ENCODE data around the gene DNAJC3.
"Not testable (repeated sequence)": the region's sequence is repeated elsewhere in the genome, so short reads cannot be mapped to it uniquely, and the experiment has no call there.

DNAJC3 gene

DNA sequence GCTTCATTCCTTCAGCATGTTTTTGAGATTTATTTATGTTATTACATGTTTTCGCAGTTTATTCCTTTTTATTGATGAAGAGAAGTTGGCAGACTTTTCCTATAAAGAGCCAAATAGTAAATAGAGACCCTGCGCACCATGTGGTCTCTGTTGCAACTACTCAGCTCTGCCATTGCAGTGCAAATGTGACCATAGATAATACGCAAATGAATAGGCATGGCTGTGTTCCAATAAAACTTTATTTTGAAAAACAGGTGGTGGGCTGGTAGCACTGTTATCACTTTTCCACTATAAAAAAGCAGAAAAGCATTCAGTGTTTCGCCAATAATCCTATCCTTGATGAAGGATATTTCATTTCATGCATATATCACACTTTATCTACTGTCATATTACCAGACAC lies 95.0 kb downstream of the DNAJC3 start:
- no peak for DNase-seq (ENCODE audit: low read depth in 1 of 2, low spot score in 1 of 2)

DNA sequence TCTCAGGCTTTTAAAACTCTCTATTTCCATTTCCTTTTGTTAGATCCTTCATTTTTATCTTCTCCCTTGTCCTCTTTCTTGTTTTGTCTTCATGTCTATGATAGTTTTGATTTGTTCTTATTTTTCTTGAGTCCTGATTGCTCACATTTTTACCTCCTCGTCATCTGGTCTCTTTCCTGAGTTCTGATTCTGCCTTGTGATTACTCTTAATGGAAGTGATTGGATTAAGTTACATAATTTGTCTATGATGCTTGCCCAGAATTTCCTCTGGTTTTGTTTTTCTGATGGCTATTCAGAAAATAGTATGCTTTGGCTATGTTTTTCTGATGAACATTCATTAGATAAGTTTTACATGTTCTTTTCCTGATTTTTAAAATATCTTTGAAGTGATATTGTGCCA lies 102.6 kb downstream of the DNAJC3 start:
- no peak for DNase-seq (ENCODE audit: low read depth in 1 of 2, low spot score in 1 of 2)

DNA sequence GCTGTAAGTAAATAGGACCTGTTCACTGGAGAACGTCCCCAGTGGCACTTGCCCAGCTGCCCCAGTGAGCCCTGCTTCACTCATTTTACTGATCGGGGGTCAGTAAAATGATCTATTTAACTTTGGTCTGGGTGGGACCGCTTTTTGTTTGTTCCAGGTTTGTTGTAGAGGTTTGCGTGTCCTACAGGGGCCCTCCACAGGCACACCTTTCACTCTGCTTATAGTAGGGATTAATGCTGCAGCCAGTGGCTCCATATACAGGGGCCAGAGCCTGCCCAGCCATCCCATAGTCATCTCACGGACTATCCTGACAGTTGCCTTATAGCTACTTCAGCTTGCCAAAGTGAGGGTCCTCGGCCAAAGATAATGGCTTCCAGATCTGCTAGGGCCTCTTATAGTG lies 104.1 kb downstream of the DNAJC3 start:
- no peak for DNase-seq (ENCODE audit: low read depth in 1 of 2, low spot score in 1 of 2)

DNA sequence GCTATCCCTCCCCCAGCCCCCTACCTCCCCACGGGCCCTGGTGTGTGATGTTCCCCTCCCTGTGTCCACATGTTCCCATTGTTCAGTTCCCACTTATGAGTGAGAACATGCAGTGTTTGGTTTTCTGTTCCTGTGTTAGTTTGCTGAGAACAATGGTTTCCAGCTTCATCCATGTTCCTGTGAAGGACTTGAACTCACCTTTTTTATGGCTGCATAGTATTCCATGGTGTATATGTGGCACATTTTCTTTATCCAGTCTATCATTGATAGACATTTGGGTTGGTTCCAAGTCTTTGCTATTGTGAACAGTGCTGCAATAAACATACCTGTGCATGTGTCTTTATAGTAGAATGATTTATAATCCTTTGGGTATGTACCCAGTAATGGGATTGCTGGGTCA lies 105.0 kb downstream of the DNAJC3 start:
- DNase-seq (ENCODE audit: low read depth in 1 of 2, low spot score in 1 of 2) = not testable (repeated sequence)

DNA sequence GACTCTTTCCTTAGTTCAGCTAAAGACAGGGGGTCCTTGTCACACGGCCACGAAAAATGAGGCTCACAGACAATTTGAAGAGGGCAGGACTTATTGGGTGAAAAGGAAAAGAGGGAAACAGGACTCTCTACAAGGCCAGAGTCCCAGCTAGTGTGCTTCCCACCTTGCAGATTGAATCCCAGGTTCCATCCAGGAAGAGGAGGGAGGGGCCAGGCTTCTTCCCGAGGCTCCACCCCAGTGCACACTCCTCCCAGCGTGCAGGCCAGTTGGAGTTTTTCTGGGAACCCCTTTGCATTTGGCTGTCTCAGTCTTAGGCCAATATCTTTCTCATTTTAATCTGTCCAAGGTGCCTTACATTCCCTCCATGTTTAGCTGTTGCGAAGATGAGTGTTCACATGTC lies 106.8 kb downstream of the DNAJC3 start:
- DNase-seq (ENCODE audit: low read depth in 1 of 2, low spot score in 1 of 2) = no peak

DNA sequence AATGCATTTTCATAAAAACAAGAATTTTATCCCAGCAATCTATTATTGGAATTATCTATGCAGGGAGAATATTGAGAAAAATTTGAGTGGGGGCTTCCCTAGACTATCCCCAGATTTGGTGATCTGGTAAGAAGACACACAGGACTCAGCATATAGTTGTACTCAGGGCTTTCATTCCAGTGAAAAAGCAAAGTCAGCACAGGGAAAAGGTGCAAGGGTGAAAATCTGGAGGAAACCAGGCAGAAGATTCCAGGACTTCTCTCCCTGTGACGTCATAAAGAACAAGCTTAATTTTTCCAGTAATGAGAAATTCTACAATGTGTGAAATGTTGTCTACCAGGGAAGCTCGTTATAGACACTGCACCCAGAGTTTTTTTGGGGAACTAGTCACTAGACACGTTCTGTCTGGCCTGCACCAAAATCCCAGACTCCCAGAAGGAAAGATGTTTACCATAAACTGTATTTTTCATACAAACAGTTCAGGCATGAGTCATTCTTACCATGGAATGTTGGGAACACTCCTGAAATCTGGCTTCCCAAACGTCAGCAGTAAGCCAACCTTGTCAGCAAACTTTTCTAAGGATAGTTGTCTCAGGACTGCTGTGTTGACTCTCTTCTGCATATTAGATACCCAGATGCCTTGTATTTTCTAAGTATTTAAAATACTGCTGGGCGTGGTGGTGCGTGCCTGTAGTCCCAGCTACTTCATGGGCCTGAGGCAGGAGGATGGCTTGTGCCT lies 107.4 kb downstream of the DNAJC3 start:
- no peak for DNase-seq (ENCODE audit: low read depth in 1 of 2, low spot score in 1 of 2)

DNA sequence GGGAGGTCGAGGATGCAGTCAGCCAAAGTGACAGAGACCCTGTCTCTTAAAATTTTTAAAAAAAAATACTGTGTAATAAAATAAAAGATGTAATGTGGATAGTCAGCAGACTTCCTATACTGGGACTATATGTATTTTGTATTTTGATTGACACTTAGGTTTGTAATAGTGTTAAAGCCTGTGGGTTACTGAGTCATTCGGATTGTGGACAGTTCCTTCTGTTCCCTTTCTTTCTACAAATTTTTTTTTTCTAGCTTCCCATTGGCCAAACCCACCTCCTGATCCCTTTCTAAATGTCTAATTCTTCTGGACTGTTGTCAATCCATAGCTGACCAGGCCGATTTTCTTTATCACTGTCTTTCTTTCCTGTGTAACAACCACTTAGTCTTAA lies 108.0 kb downstream of the DNAJC3 start:
- DNase-seq (ENCODE audit: low read depth in 1 of 2, low spot score in 1 of 2) = no peak

DNA sequence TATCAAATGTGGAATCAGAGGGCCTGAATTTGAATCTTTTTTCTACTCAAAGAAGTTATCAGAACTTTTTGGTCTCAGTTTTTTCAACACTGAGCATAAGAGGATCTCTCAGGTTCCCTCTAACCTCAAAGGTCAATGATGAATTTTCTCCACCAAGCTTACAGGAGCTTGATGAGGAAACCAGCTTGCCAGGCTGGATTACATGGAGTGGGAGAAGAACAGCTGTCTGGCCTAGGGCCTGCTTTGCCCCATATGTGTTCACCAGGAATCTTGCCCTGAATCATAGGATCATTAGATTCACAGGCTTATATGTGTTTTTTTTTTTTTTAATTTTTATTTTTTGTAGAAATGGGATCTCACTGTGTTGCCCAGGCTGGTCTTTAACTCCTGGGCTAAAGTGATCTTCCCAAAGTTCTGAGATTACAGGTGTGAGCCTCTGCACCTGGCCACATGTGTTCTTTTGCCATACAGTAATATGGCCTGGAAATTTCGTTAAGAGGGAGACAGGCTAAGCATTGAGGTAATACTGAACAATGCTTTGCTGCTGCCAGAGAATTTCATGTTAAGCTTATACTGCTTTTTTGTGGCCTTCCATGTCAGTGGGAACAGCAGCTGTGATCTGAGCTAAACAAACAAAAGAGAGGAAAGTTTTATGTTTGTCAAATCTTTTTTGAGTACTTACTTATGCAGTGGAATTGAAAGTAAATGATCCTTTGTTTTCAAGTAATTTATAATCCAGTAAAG lies 110.6 kb downstream of the DNAJC3 start:
- no peak for DNase-seq (ENCODE audit: low read depth in 1 of 2, low spot score in 1 of 2)

DNA sequence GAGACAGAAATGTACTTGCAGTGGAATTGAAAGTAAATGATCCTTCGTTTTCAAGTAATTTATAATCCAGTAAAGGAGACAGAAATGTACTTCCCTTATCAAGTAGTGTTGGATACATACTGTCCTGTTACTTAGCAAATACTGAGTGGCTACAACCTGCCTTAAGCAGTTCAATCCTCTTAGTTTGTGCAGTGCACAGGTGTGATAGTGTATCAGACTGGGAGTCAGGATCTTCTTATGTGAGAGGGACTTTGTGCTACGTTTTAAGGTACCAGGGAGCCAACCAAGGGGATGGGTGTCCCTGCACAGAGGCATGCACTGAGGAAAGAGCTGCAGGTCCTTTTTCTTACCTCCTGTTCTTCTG lies 111.1 kb downstream of the DNAJC3 start:
- no peak for DNase-seq (ENCODE audit: low read depth in 1 of 2, low spot score in 1 of 2)

DNA sequence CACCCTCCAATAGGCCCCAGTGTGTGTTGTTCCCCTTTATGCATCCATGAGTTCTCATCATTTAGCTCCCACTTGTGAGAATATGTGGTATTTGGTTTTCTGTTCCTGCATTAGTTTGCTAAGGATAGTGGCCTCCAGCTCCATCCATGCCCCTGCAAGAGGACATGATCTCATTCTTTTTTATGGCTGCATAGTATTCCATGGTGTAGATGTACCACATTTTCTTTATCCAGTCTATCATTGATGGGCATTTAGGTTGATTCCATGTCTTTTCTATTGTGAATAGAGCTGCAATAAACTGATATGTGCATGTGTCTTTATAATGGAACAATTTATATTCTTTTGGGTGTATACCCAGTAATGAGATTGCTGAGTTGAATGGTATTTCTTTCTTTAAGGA lies 112.4 kb downstream of the DNAJC3 start:
- not testable (repeated sequence) for DNase-seq (ENCODE audit: low read depth in 1 of 2, low spot score in 1 of 2)

DNA sequence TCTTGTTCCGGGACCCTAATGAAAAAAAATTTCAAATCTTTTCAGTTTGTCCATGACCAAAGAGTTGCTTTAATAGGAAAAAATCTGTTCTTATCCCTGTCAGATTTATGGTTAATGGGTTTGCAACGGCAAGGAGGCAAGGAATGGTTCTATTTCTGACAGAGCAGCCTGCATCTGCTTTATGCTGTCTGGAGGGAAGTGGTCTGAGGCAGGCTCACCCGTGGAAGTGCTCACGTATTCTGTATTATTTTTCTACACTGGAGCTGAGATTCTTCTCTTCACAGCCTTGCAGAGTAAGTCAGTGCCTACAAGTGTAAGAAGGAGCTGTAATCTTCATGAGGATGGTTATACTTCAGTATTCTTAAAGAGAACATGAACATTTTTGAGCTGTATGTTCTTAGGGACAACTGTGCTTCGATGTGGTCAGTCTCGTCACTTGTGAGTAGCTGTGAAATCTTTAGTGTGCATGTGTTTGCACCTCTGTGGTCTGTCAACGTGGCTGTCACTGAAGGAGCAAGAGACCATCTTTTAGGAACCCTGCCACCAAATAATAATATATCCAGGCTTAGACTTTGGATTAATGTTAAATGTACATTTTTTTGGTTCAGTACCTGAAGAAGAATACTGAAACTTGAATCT lies 114.3 kb downstream of the DNAJC3 start:
- no peak for DNase-seq (ENCODE audit: low read depth in 1 of 2, low spot score in 1 of 2)

DNA sequence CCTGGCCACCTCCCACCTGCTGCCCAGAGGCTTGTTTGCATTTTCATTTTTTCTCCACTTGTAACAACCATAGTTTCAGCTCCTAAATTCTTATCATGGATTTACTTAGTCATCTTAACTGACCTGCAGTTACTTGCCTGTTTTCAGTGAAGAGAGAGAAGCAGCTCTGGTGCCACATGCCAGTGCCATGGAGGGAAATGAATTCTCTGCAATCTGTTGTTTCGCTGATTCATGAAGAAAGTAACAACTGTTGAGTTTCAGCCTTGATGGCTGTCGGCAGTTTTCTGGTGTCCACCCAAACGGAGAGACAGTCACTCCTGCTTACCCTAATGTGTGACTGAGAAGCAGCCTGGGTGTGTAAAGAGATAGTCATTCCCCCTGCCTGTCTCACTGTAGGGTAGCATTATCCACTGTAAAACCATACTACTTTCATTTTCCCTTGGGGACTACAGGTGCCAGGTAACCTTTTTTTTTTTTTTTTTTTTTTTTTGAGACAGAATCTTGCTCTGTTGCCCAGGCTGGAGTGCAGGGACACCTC lies 116.1 kb downstream of the DNAJC3 start:
- DNase-seq (ENCODE audit: low read depth in 1 of 2, low spot score in 1 of 2) = no peak

DNA sequence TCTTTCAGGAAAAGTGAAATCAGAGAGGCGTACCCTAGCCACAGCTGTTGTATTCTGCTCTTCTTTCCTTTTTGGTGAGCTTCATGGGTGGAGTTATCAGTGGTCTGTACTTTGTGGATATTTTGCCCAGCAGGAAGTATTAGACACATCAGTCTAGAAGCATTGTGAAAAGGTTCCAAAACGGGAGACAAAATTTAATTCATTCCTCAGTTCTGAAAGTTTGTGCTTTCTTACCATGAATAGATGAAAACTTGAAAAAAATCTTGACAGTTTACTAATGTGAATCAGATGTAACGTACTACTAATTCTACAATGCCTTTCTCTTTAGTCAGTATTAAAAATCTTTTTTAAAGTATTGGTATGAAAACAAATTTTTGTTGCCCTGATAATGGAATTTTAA lies 116.8 kb downstream of the DNAJC3 start:
- DNase-seq (ENCODE audit: low read depth in 1 of 2, low spot score in 1 of 2) = no peak

DNA sequence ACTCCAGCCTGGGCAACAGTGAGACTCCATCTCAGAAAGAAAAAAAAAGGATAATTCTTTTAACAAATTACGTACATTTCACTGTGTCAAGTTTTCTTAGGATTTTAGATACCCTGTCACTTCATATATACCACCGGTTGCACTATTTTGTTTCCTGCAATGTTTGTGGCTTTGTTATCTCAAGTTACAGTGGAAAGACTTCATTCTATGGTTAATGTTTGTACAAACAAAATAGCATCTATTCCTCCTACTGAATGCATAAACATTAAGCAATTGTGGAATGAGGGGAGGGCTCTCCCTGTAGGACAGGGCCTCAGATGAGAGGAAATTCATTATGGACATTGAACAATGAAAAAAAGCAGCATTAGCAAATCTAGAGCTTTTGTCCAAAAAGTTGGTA lies 120.1 kb downstream of the DNAJC3 start:
- no peak for DNase-seq (ENCODE audit: low read depth in 1 of 2, low spot score in 1 of 2)

DNA sequence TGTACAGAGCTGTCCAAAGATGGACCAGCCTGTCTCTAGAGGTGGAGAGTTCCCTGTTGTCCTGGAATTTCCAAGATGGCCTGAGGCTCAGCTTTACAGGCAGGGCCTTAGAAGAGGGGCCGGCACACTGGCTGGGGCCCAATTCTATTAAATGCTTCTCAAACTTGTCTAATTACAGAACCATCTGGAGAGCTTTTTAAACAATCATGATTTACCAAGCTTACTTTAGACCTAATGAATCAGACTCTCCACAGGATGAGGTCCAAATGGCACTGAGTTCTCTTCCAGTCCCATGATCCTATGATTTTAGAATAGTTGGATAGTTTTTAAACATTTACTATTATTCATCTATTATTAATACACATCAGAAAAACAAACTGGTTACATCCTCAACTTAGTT lies 123.5 kb downstream of the DNAJC3 start:
- DNase-seq (ENCODE audit: low read depth in 1 of 2, low spot score in 1 of 2) = no peak

DNA sequence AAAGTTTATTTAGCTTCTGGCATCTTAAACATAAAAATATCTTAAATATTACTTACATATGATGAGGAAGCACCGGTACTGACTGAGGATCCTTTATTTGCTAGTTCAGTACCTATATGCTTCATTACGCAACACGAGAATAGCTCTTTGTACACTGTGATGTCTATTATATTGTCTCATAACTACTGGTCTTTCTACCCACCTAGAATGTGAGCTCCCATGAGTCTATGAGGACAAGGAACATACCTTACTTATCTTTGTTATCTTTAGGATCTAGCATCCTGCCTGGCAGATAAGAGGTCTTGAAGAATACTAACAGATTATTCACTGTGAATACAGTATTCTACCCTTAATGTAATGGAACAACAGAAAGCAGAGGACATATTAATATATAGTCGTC lies 124.9 kb downstream of the DNAJC3 start:
- no peak for DNase-seq (ENCODE audit: low read depth in 1 of 2, low spot score in 1 of 2)

DNA sequence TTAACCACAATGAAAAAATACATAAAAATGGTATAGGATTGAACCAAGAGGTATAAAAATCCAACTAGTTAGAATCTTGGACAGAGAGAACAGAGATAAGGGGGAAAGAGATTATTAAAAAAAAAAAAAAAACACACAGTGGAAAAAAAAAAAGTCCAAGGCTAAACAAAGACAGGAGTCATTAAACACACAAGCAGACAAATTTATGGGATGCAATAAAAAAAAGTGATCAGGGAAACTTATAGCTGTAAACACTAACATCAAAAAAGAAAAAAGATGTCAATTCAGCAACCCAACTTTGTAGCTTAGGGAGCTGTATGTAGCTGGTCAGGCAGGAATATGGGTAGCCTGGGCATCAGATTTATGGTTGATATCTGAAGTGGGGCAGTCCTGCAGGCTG lies 129.0 kb downstream of the DNAJC3 start:
- no peak for DNase-seq (ENCODE audit: low read depth in 1 of 2, low spot score in 1 of 2)

DNA sequence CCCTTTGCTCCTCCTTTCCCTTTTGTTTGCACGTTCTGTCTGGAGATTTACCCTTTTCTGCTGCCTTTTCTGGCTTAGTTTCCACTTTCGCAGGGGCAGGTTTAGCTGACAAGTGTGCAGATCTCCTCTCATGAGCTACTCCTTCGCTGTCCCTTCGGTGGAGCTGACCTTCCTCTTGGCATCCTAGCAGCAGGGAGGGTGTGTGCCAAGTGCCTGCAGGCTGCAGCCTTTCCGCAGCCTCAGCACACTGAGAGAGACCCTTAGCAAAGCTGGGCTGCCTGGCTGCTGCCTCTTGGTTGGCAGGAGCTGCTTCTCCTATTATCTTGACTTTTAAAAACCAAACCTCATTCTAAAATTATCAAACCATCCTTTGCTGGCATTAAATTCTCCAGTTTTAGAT lies 132.5 kb downstream of the DNAJC3 start:
- no peak for DNase-seq (ENCODE audit: low read depth in 1 of 2, low spot score in 1 of 2)

DNA sequence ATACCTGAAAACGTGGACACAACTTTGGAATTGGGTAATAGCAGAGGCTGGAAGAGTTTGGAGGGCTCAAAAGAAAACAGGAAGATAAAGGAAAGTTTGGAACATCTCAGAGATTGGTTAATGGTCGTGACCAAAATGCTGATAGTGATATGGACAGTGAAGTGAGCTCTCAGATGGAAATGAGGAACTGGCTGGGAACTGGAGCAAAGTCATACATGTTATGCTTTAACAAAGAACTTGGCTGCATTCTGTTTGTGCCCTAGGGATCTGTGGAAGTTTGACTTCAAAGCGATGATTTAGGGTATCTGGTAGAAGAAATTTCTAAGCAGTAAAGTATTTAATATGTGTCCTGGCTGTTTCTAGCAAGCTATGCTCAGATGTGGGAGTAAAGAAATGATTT lies 136.2 kb downstream of the DNAJC3 start:
- no peak for DNase-seq (ENCODE audit: low read depth in 1 of 2, low spot score in 1 of 2)

DNA sequence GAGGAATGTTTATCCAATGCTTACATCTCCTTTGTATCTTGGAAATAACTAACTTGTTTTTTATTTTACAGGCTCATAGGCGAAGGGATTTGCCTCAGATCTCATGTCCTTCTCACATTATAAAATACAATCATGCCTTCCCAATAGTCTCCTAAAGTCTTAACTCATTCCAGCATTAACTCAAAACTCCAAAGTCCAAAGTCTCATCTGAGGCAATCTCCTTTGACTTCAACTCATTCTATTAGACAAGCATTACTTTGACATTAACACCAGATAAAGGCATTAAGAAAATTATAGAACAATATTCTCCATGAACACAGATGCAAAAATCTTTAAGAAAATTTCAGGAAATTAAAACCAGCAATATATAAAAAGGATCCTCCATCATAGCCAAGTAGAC lies 137.6 kb downstream of the DNAJC3 start:
- no peak for DNase-seq (ENCODE audit: low read depth in 1 of 2, low spot score in 1 of 2)

DNA sequence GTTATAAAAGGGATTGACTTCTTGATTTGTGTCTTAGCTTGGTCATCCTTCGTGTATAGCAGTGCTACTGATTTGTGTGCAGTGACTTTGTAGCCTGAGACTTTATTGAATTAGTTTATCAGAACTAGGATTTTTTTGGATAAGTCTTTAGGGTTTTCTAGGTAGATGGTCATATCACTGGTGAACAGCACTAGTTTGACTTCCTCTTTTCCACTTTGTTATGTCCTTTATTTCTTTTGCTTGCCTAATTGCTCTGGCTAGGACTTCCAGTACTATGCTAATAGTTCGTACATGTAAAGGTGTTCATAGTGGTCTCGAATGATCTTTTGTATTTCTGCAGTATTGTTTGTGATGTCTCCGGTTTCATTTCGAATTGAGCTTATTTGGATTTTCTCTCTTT lies 145.4 kb downstream of the DNAJC3 start:
- DNase-seq (ENCODE audit: low read depth in 1 of 2, low spot score in 1 of 2) = no peak

DNA sequence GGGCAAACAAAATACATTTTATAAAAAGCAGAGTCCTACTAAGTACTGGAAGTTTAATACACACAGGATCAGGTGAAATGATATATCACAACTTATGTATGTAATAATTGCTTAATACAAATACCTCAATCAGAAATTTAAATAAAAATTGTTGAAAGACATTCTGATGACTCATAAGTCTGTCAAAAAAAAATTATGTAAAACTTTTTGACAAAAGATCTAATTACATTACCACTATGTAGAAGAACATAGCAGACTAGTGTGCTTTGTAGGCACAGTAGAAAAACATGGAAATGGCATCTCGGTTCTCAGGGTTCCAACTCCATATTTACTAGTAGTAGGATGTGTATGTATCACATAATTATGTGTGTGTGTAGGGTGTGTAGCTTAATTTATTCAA lies 156.2 kb downstream of the DNAJC3 start:
- DNase-seq (ENCODE audit: low read depth in 1 of 2, low spot score in 1 of 2) = no peak
